Activated CD8-positive, alpha-beta memory T cell treated with anti-CD3 and anti-CD28 coated beads for 36 hours (primary cell): ENCODE measurements around the gene GPAT2. TPM values are rescaled to one million over a fixed set of nuclear protein-coding genes. Genes with fewer than 3 reads are reported as not detected.
"Not testable (repeated sequence)": the region's sequence is repeated elsewhere in the genome, so short reads cannot be mapped to it uniquely, and the experiment has no call there.

Source experiments
- CTCF ChIA-PET: fragments of 350-600 bp; sonication (Branson Sonifier 250); formaldehyde crosslinking; loops from one replicate; lab custom pipeline; 2021; ENCODE audit warnings: antibody characterized with exemption; lab: Charles Lee
- POLR2A ChIA-PET: fragments of 350-600 bp; sonication (Branson Sonifier 250); formaldehyde crosslinking; loops from one replicate; lab custom pipeline; 2021; ENCODE audit warnings: antibody characterized with exemption; lab: Charles Lee
- total RNA-seq, 2 experiments: library from RNA; stranded (reverse); gene quantifications; one replicate each; pipeline ENCODE4 v1.2.3, GENCODE V29; 2021

The GPAT2 gene
- total RNA-seq, 2 experiments from 2014 or later, result 35.4 to 37.9 TPM

GRCh38 chr2:96065954-96066353 is 31.2 kb upstream of the GPAT2 start:
- POLR2A ChIA-PET, CTCF ChIA-PET: not testable (repeated sequence)

- ChIA-PET CTCF (no interaction called here), POLR2A (no interaction called here)
These were observed 30.7 kb upstream of the GPAT2 start for GRCh38 chr2:96065381-96065930.

DNA sequence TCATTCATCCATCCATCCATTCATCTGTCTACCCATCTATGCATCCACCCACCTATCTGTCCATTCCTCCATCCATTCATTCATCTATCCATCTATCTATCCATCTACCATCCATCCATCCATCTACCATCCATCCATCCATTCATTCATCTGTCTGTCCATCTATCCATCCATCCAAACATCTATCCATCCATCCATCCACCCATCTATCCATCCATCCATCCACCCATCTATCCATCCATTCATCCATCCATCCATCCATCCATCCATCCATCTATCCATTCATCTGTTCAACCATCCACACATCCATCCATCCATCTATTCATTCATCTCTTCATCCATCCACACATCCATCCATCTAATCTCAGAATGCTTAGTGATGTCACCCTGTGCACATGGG is 30.0 kb upstream of the GPAT2 start:
- CTCF ChIA-PET, POLR2A ChIA-PET: not testable (repeated sequence)

DNA sequence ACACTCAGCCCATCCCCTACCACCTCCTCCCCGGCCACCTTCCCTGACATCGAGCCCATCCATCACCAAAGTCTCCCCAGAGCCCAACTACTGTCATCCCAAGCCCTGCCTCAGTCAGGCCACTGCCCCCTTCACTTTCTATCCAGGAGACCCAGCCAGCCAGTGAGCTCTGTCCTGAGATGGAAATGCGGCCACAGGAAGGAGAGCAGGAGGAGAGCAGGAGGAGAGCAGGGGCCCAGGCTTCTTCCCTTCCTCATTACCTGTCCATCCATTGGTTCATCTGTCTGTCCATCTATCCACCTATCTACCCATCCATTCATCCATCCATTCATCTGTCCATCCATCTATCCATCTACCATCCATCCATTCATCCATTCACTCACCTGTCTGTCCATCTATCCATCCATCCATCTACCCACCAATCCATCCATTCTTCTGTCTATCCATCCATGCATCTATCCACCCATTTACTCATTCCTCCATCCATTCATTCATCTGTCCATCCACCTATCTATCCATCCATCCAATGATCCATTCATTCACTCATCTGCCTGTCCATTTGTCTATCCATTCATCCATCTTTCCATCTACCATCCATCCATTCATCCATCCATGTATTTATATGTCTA is 29.4 kb upstream of the GPAT2 start:
- CTCF ChIA-PET, POLR2A ChIA-PET: not testable (repeated sequence)

GRCh38 chr2:96063116-96063899 is 28.6 kb upstream of the GPAT2 start:
- POLR2A ChIA-PET, result not testable (repeated sequence)

GRCh38 chr2:96062483-96062882 is 27.8 kb upstream of the GPAT2 start:
- POLR2A ChIA-PET, CTCF ChIA-PET: not testable (repeated sequence)

More at GRCh38 chr2:96063116-96063899, 28.6 kb upstream of the GPAT2 start:
- CTCF ChIA-PET, result not testable (repeated sequence)

- POLR2A ChIA-PET, CTCF ChIA-PET: not testable (repeated sequence)
These were observed 27.2 kb upstream of the GPAT2 start for GRCh38 chr2:96061901-96062300.

GRCh38 chr2:96061197-96061817 is 26.6 kb upstream of the GPAT2 start:
- POLR2A ChIA-PET, CTCF ChIA-PET: not testable (repeated sequence)

DNA sequence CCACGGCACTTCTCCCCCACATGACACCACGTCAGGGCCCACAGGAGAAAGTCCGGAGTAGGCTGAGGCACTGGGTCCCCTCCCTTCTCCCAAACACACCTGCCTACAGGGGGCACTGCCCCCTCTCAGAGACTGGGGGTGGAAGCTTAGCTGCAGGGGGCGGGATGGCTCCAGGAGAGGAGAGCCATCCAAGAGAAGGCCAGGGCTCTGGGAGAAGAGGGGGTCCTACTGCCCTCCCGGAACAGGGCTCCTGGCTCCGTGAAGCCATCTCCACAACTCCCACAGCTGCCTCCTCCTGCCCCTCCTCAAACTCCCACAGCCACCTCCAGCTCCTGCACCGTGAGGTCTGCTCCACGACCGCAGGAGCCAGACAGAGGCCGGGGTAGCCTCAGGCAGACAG is 25.6 kb upstream of the GPAT2 start:
- CTCF ChIA-PET, result not testable (repeated sequence)

GRCh38 chr2:96059443-96059842 is 24.7 kb upstream of the GPAT2 start:
- CTCF ChIA-PET, POLR2A ChIA-PET: not testable (repeated sequence)

More for the DNA sequence above, 25.6 kb upstream of the GPAT2 start:
- POLR2A ChIA-PET, result not testable (repeated sequence)

DNA sequence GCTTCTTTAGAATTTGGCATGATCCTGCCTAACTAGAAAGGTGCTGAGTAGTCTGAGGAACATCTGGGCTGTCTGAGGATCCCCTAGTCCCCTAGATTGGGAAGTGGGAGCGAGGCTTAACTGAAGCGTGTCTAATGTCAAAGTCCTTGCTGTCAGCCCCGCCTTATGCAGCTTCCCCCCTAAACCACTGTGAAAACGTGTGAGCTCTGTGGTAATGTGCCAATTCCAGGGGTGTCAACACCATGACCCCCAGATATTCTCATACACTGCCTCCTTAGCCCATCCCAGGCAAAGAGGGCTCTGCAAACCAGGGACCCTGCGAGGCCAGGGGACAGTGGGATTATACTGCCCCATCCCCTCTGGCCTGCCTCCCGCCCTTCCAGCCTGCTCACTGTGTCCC is 21.1 kb upstream of the GPAT2 start:
- CTCF ChIA-PET, POLR2A ChIA-PET: not testable (repeated sequence)

DNA sequence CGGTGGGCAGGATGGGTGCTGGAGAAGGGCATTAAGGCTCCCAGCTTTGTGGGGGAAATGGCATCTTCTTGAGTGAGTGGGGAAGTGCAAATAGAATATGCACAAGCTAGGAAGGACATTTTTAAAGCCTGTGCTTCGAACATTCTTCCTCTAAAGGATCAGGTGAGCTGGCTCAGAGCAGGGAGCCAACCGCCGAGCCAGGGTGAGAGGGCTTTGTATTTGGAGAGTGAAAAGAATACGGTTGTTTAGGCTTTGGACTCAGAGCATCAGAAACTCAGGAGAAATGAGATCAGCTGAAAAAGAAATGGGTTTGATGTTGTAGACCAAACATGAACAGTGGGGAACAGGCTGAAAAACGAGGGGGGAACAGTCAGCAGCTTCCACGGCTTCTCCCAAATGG is 19.8 kb upstream of the GPAT2 start:
- POLR2A ChIA-PET, CTCF ChIA-PET: not testable (repeated sequence)

GRCh38 chr2:96053385-96053784 is 18.7 kb upstream of the GPAT2 start:
- POLR2A ChIA-PET, CTCF ChIA-PET: not testable (repeated sequence)

GRCh38 chr2:96052632-96053031 is 17.9 kb upstream of the GPAT2 start:
- CTCF ChIA-PET, POLR2A ChIA-PET: not testable (repeated sequence)

DNA sequence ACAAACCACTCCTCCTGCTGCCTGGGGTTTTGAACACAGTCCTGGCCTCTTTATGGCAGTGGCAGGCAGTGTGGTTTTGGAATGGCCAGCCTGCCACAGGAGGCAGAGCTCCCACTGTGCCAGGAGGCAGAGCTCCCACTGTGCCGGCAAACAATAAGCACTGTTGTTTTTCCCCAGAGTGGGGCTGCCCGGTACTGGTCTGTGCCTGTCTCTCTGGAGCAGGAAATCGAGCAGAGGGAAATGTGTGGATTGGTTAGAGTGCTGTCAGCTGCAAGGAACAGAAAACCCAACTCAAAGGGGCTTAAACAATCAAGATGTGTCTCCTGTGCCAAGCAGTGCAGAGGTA is 15.2 kb upstream of the GPAT2 start:
- CTCF ChIA-PET, POLR2A ChIA-PET: not testable (repeated sequence)

DNA sequence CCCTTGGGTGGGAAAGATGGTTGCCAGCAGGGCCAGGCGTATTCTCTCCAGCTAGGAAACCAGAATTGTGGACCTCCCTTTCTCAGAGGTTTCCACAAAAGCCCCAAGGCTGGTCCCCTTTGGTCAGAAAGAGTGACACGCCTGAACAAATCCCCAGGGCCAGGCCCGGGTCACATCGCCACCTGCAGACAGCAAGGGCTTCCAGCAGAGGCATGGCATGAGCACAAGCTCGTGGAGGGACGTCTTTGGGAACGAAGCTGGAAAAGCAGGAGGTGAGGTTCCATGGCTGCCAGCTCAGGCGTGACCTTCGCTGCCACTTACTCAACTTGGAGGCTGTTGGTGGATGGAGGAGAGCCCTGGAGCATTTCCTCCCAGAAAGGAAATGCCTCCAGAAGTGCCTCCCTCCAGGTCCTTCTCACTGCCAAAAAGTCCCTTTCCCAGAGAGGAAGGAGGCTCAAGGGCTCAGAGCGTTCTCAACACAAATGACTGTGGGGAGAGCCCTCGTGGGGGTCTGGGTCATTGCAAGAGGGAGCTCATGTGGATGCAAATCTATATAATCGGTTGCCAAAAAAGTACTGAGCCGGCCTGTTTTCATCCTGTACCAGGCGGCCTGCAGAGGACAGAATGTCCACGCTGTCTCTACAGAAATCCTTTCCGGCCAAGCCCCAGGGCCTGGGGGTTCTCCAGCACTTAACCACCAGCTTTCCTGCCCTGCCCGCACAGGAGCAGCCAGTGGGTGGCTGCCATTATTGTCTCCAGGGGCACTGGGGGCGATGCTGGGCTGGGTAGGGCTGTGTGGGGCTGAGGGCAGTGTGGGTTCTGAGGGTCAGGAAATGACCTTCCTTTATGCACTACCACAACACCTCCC is 14.6 kb upstream of the GPAT2 start:
- POLR2A ChIA-PET, CTCF ChIA-PET: not testable (repeated sequence)

DNA sequence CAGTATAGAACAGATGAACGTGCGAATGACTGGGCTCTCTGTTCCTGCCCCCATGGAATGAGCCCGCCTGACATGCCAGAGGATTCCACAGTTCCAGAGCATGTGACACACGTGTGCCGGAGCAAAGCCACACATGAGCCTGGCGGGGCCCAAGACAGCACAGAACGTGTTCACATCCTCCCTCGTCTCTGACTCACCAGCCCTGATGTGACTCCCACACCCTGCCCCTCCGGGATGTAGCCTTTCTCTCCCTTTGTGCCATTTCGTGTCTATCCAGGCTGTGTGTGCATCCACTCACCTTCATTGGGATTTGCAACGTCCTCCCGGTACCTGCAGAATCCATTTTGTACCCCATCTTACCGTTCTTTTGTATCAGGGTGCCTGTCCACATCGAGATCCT is 838 bp upstream of the GPAT2 start:
- POLR2A ChIA-PET, CTCF ChIA-PET: not testable (repeated sequence)

GRCh38 chr2:96033997-96034396 is 719 bp downstream of the GPAT2 start:
- CTCF ChIA-PET, POLR2A ChIA-PET: not testable (repeated sequence)

DNA sequence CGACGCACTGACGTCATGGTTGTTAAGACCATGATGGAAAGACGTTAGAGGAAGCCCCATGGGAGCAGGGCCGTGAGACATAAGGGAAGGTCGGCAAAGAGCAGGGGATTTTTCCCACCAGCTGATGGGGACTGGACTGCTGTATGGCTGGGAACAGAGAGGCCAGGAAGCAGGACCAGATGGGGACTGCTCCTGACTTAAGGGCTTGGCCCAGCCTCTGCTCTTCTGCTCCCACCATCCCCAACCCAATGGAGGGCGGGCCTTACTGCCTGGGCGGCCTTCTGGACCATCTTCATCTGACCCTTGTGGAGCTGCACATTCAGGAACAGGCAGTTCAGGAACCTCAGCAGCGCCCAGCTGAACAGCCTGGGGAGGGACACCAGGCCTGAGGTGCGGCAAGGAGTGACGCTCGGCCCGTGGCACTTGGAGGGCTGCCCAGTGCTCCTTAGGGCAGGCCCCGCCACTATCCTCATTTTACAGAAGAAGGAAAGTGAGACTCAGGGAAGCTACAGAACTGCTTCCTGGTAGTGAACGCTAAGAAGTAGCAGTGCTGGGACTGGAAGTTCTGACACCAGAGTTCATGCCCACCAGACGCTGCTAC is 6.9 kb downstream of the GPAT2 start:
- CTCF ChIA-PET, POLR2A ChIA-PET: not testable (repeated sequence)
